SK-N-MC (cell line): ENCODE data around the gene OTULIN.

Source experiments
- EZH2 ChIP-seq: fragments of 200-600 bp; sonication (generic); IDR thresholded peaks from one replicate; pipeline ENCODE4 v1.6.1; 2017; ENCODE audit warnings: antibody characterized with exemption
- FOXP2 ChIP-seq: optimal IDR thresholded peaks from 2 replicates; pipeline ENCODE3; 2011; ENCODE audit warnings: mild to moderate bottlenecking, moderate library complexity; ENCODE audit not compliant: insufficient read depth; ENCODE audit errors: extremely low read length, control extremely low read depth
- POLR2AphosphoS5 ChIP-seq: IDR thresholded peaks from 2 replicates; pipeline ENCODE4 v1.6.1; 2012; ENCODE audit warnings: mild to moderate bottlenecking, low read depth, low read length, borderline replicate concordance

DNA sequence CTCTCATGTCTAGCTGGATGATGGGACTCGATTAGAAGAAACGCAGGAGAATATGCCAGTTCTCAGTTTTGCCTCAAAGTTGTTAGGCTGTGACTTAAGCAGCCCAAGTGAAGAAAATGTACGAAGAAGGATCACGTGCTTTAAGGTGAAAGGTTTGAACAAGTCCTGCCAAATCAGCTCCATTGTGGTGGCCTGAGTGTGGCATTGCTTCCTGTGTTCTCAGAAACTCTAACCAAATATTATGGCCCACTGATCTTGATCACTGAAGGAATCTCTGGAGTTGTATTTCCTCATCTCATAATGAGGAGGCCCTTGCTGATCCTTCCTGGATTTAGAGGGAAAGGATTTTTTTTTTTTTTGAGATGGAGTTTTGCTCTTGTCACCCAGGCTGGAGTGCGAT, 44.0 kb downstream of the OTULIN start:
- no peak for TF ChIP-seq EZH2
- no peak for TF ChIP-seq POLR2AphosphoS5
- TF ChIP-seq FOXP2, result no peak
